ENCODE data around the gene OR52H1.

The OR52H1 gene

GRCh38 chr11:5531053-5531831 is 17.1 kb downstream of the OR52H1 start:
- no peak for DNase-seq (ENCODE audit: low read depth)

DNA sequence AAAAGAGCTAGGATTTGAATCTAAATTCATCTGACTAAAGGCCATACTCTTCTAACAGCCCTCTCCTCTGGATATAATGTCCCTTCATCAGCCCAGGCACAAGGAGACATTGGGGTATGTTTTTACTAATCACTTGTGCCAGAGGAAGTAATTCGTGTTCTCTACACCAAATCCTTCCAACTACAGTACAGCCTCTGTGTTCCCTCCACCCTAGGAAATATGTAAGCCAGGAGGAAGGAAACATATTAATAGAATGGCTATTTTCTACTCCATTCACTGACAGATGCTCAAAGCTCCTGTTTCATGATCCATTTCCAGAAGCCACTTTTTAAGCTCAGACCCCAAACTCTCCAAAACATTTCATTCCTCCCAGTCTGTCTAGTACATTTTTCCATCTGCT is 19.8 kb downstream of the OR52H1 start:
- no peak for DNase-seq (ENCODE audit: low read depth)

GRCh38 chr11:5527716-5528115 is 20.6 kb downstream of the OR52H1 start:
- no peak for DNase-seq (ENCODE audit: low read depth)

DNA sequence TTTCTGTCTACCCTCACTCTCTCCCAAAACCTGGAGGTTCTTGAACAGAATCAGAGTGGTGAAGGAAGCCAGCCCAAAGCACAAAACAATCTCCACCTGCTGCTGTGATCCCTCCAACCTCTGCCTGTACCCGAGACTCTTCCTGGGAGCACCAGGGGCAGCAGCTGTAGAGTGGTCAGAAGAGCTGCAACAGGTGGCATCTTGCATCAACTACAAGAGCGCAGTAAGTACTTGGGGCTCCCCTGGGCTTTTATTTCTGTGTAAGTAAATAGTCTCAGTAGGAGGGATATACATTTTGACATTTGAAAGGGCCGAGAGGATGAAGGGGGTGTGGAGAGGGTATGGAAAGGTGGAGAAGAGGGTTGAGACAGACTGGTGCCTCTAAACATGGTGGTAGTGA is 23.6 kb downstream of the OR52H1 start:
- no peak for DNase-seq (ENCODE audit: low read depth)

DNA sequence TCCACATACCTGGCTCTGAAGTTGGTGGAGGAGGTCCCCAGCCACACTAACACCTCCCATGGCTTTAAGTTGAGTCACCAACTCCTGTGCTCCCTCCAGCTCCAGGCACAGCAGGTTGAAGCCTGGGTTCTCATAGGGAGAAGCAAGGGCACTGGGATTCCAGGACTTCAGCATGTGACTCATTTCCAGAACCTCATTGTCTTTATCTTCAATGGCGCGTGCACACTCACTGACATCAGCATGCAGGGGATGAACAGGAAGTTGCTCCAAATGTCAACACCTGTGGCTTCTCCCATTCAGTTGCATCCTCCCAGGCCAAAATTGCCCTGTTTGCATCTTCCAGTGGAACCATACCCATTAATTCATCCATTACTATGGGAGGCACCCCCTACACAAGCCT is 26.0 kb downstream of the OR52H1 start:
- no peak for DNase-seq (ENCODE audit: low read depth)

GRCh38 chr11:5521540-5521939 is 26.8 kb downstream of the OR52H1 start:
- no peak for DNase-seq (ENCODE audit: low read depth)

GRCh38 chr11:5516599-5516998 is 31.7 kb downstream of the OR52H1 start, which contains the start of gene UBQLNL:
Gene UBQLNL (minus strand): TSS chr11:5516699. CDS start chr11:5516441, 258 bp downstream.
- no peak for DNase-seq (ENCODE audit: low read depth)

- no peak for DNase-seq (ENCODE audit: low read depth)
Measured at GRCh38 chr11:5514841-5515240, 33.5 kb downstream of the OR52H1 start.

DNA sequence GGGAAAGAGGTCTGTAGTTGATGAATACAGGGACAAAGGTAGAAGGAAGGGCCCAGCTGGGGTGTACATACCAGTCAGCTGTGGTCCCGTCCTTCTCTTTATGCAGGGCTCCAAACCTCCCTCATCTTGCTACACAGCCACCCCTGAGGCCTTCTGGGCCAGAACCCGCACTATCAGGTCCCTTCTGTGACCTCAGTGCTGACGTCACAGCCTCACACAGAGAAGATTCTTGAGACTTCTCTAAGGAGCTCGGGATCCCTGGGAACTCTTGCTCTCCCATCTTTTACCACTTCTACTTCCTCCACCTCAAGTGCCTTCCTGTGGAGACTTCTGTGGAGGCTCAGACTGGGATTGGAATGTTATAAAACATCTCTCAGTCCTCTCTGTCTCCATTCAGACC is 38.5 kb downstream of the OR52H1 start, which contains the start of gene UBQLN3:
Gene UBQLN3 (minus strand): TSS at position 155 of the 400 bp plus-strand sequence. CDS start 399 bp downstream, outside the sequence.
- DNase-seq (ENCODE audit: low read depth) = no peak

GRCh38 chr11:5508605-5509004 is 39.7 kb downstream of the OR52H1 start:
- no peak for DNase-seq (ENCODE audit: low read depth)

- DNase-seq (ENCODE audit: low read depth) = no peak
Measured at GRCh38 chr11:5507933-5508305, 40.4 kb downstream of the OR52H1 start.

DNA sequence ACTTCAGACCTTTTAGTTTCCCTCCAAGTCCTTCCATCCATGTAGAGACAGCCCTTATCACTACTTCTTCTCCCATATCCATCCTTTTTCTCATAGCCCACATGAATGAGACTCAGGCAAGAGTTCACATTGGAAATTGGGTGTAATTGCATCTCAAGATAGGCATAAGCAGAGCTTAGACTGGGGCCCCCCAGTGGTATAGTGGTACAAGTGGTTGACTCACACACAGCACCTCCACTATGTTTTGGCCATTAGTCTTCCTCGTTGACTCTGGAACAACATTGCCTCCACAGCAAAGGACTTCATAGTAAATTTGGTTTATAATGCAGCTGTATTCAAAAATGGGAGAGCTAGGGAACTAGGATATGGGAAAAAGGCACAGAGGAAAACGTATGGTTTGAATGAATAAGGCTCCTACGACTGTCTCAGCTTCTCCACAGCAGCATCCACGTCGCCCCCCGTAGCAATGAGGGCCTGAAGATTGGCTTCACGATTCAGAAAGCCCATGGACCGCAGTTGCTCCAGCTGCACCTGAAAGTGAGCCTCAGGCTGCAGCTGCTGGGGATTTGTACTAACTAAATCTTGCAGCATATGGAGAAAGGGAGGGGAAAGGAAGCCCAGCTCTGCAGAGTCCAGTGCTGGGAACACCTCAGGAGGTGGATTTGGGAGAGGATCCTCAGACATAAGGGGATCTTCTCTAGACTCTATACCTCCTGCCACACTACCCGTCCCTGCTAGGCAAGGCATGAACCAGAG is 41.0 kb downstream of the OR52H1 start:
- no peak for DNase-seq (ENCODE audit: low read depth)

GRCh38 chr11:5505363-5506048 is 42.8 kb downstream of the OR52H1 start:
- no peak for DNase-seq (ENCODE audit: low read depth)

- DNase-seq (ENCODE audit: low read depth) = no peak
Measured at GRCh38 chr11:5504403-5504921, 43.9 kb downstream of the OR52H1 start.

GRCh38 chr11:5500393-5500801 is 47.9 kb downstream of the OR52H1 start:
- DNase-seq (ENCODE audit: low read depth) = no peak

DNA sequence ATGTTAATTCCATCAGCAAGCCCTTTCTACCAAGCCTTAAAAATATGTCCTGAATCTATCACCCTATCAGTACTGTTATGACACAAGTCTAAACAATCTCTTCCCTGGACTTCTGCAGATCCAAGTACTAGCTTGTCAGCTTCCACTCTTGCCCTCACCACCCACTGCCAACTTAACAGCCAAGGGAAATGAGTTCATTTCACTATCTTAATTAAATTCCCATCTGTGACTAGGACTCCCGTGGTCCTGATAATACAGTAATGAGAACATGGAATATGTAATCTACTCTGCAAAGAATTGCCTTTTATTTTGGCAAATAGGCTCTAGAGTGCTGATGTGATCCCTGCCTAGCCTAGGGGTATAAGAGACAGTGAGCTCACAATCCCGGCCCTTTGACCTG is 48.7 kb downstream of the OR52H1 start:
- no peak for DNase-seq (ENCODE audit: low read depth)

All from stimulated activated CD8-positive, alpha-beta memory T cell treated with anti-CD3 and anti-CD28 coated beads, Interleukin-4, amount 100 ng/mL, for 24 hours (primary cell).